Astrocyte (in vitro differentiated cells and primary cell): ENCODE results near the gene OR9Q1. TPM values are rescaled to one million over a fixed set of nuclear protein-coding genes. Genes with fewer than 3 reads are reported as not detected.

Experiments
- total RNA-seq: library from RNA; stranded (reverse); gene quantifications from 2 replicates; pipeline ENCODE4 v1.2.1, GENCODE V29; 2021

The OR9Q1 gene
- total RNA-seq, 1 donor from 2014 or later, result not detected

Other genes starting within 250 kb of the OR9Q1 start
- not detected in 2 replicates for gene OR6Q1, start 7.1 kb downstream of the OR9Q1 start, total RNA-seq
- not detected in 2 replicates for gene OR9I1, start 101.6 kb downstream of the OR9Q1 start, total RNA-seq
- not detected in 2 replicates for gene OR9Q2, start 165.2 kb downstream of the OR9Q1 start, total RNA-seq
- not detected in 2 replicates for gene OR1S2, start 180.3 kb downstream of the OR9Q1 start, total RNA-seq
- gene OR1S1, start 188.8 kb downstream of the OR9Q1 start, total RNA-seq, result not detected in 2 replicates
- not detected in 2 replicates for gene OR10Q1, start 205.0 kb downstream of the OR9Q1 start, total RNA-seq
- not detected in 2 replicates for gene OR10W1, start 244.4 kb downstream of the OR9Q1 start, total RNA-seq